Tibial artery (tissue), 4 donors: ENCODE measurements around the gene MAP3K19.

Source experiments
- DNase-seq, 2 donors: peaks; one replicate each; pipeline ENCODE4 v3.0.0-alpha.2; 2019
- H3K27ac ChIP-seq, 2 donors: fragments of 200-600 bp; sonication (generic) in 1 of 2; 1 replicate in 1 of 2; 2 replicates in 1 of 2; pipeline ENCODE4 v1.5.1; 2018 to 2019; ENCODE audit warnings: mild to moderate bottlenecking in 1 of 2
- H3K27me3 ChIP-seq, 2 donors: fragments of 200-600 bp; sonication (generic) in 1 of 2; one replicate each; pipeline versions ENCODE4 v1.5.1 to v1.6.0; 2016 to 2019
- H3K36me3 ChIP-seq, 3 donors: fragments of 200-600 bp; sonication (generic) in 2 of 3; one replicate each; pipeline ENCODE4 v1.5.1; 2016 to 2019; ENCODE audit warnings: mild to moderate bottlenecking in 2 of 3
- H3K4me1 ChIP-seq, 4 donors: fragments of 200-600 bp; sonication (generic) in 2 of 4; 1 replicate in 3 of 4; 2 replicates in 1 of 4; pipeline ENCODE4 v1.5.1; 2016 to 2019
- H3K4me3 ChIP-seq, 2 donors: fragments of 200-600 bp; sonication (generic) in 1 of 2; 1 replicate in 1 of 2; 2 replicates in 1 of 2; pipeline ENCODE4 v1.5.1; 2018 to 2019; ENCODE audit warnings: mild to moderate bottlenecking in 2 of 2
- H3K9me3 ChIP-seq, 3 donors: fragments of 200-600 bp; sonication (generic) in 1 of 3; one replicate each; pipeline ENCODE4 v1.5.1; 2016 to 2019
- intact Hi-C: fragments of 100-400 bp; cut with DNase I; formaldehyde crosslinking; loops from one replicate; pipeline ENCODE4 v1.15.0; 2023; ENCODE audit warnings: low total_unique reads
- TF ChIP-seq, protein P1 (sequence below), 2 experiments: fragments of 200-600 bp in 1 of 2; fragments of 450-650 bp in 1 of 2; IDR thresholded peaks; one replicate each; pipeline ENCODE4 v1.5.1; 2017 to 2019; ENCODE audit warnings: antibody characterized with exemption in 2 of 2, mild to moderate bottlenecking in 1 of 2, moderate library complexity in 1 of 2

The MAP3K19 gene

GRCh38 chr2:134934641-134935040 is 112.6 kb downstream of the MAP3K19 start:
- TF ChIP-seq, protein P1, sequence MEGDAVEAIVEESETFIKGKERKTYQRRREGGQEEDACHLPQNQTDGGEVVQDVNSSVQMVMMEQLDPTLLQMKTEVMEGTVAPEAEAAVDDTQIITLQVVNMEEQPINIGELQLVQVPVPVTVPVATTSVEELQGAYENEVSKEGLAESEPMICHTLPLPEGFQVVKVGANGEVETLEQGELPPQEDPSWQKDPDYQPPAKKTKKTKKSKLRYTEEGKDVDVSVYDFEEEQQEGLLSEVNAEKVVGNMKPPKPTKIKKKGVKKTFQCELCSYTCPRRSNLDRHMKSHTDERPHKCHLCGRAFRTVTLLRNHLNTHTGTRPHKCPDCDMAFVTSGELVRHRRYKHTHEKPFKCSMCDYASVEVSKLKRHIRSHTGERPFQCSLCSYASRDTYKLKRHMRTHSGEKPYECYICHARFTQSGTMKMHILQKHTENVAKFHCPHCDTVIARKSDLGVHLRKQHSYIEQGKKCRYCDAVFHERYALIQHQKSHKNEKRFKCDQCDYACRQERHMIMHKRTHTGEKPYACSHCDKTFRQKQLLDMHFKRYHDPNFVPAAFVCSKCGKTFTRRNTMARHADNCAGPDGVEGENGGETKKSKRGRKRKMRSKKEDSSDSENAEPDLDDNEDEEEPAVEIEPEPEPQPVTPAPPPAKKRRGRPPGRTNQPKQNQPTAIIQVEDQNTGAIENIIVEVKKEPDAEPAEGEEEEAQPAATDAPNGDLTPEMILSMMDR (IDR thresholded peaks at IDR 0.05), result no peak

DNA sequence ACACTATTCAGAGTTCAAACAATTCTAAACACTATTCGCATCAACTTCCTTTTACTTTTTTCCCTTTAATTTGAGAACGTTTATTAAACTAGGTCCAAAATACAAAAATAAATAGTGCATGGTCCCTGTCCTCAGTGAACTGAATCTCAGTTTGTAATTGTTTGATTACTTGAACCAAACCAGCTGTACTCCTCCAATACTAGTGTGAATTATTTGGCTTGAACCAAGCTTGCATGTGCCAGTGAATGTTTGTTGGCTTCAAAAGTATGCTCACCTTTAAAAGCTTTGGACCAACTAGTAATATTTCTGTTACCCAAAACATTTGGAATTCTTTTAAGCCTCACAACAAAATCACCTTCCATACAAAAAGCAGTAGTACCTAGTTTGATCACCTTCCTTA is 113.1 kb downstream of the MAP3K19 start:
- Histone ChIP-seq H3K4me1 (peaks cover 0 to 47% (median 17%) of the 10 kb centered on the region in 4 donors), H3K9me3 (no peaks in the 10 kb centered on the region), H3K36me3 (peaks cover 7 to 20% (median 14%) of the 10 kb centered on the region in 3 donors), H3K4me3 (no peak overlapping the region), H3K27me3 (no peaks in the 10 kb centered on the region), H3K27ac (no peak overlapping the region)
- intact Hi-C loops, result no loop called here
- TF ChIP-seq, protein P1 (IDR thresholded peaks at IDR 0.05), result no peak
- no peak for DNase-seq

More at GRCh38 chr2:134934641-134935040, 112.6 kb downstream of the MAP3K19 start:
- Histone ChIP-seq H3K9me3 (no peaks in the 10 kb centered on the region), H3K36me3 (peaks cover 11 to 25% (median 19%) of the 10 kb centered on the region in 3 donors), H3K4me1 (peaks cover 0 to 44% (median 16%) of the 10 kb centered on the region in 4 donors), H3K4me3 (no peak overlapping the region), H3K27ac (no peak overlapping the region), H3K27me3 (no peaks in the 10 kb centered on the region)
- DNase-seq, result no peak
- intact Hi-C loops, result no loop called here

DNA sequence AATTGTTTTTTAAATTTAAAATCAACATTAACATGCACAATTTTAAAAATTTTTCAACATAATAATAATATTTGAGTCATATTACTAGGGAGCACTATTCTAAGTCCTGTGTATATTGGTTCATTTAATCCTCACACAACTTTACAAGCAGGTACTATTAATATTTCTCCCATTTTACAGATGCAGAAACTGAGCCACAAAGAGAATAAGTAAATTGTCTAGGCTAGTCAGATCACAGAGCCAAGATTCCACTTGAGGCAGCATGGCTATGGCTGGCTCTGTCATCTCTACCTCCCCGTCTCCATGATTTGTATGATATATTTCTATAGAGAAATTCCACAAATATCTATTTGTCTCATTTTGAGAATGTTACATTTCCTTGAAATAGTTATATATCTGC is 113.5 kb downstream of the MAP3K19 start:
- Histone ChIP-seq H3K9me3 (no peaks in the 10 kb centered on the region), H3K36me3 (peaks cover 2 to 16% (median 11%) of the 10 kb centered on the region in 3 donors), H3K27ac (no peak overlapping the region), H3K4me3 (no peak overlapping the region), H3K27me3 (no peaks in the 10 kb centered on the region), H3K4me1 (peaks cover 0 to 50% (median 18%) of the 10 kb centered on the region in 4 donors)
- intact Hi-C loops, result no loop called here
- TF ChIP-seq, protein P1 (IDR thresholded peaks at IDR 0.05), result no peak
- DNase-seq, result no peak

DNA sequence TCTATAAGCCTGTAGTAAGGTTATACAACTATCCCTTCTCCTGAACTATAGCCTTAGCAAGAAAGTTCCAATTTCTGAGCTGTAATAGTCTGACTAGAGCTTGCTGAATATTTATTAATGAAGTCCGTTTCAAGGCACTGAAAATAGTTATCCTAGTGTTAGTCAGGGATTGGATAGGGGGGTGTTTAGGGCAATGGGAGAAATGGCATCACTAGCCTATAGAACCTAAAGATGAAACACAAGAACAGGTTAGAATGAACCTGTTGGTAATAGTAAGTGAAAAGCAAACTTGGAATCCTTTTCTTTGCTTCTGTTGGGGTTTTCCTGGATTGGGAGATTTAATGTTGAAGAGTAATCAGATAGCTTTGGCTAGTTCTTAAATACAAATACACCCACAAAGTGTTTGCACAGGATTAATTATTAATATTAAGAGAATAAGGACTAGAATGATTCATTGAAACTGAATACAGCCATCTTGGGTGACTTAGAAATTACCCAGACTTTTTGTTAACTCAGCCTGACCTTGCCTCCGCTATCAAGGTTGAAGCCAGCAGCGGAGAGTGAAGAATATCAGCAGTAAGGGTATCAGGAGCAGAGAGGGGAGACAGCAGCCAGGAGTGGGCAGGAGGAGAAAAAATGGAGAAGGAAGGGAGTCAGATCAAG is 114.3 kb downstream of the MAP3K19 start:
- Histone ChIP-seq H3K9me3 (no peaks in the 10 kb centered on the region), H3K36me3 (peaks cover 0 to 11% (median 9%) of the 10 kb centered on the region in 3 donors), H3K27ac (no peak overlapping the region), H3K27me3 (no peaks in the 10 kb centered on the region), H3K4me1 (peaks cover 0 to 56% (median 18%) of the 10 kb centered on the region in 4 donors), H3K4me3 (no peak overlapping the region)
- TF ChIP-seq, protein P1 (IDR thresholded peaks at IDR 0.05), result no peak
- no peak for DNase-seq
- intact Hi-C loops, result no loop called here

DNA sequence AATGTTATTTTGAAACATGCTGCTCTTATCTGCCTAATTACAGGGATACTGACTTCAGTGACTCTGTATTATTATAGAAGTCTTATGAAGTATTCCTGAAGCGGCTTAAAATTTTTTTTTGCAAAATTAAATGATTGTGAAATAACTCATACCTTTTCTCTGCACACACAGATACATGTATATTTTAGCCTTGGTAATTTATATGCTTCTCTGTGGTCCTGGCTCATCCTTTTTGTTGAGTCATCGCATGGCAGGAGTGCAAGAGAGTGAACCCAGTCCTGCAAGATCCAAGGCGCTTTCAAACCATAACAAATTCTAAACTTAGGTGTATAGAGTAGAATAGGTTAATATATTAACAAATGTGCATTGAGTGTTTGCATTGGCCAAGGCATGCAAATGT is 120.1 kb downstream of the MAP3K19 start:
- TF ChIP-seq, protein P1 (IDR thresholded peaks at IDR 0.05), result no peak
- no peaks in the 10 kb centered on the region for H3K9me3 ChIP-seq
- intact Hi-C loops, result loop anchor here (10.0 kb wide), 1 partner anchor 128 kb away; the partner anchor contains the start of gene RAB3GAP1
- no peaks in the 10 kb centered on the region for H3K27me3 ChIP-seq
- H3K4me1 ChIP-seq, result peaks cover 0 to 73% (median 17%) of the 10 kb centered on the region in 4 donors
- H3K36me3 ChIP-seq, result no peaks in the 10 kb centered on the region
- H3K4me3 ChIP-seq, result no peak overlapping the region
- DNase-seq, result no peak
- H3K27ac ChIP-seq, result no peak overlapping the region
